Gastroesophageal sphincter (tissue), 3 donors: ENCODE data around the gene NAGPA.

Experiments
- CTCF ChIP-seq, 4 experiments: fragments of 200-600 bp in 2 of 4; fragments of 450-650 bp in 2 of 4; sonication (generic) in 1 of 4; IDR thresholded peaks; one replicate each; pipeline ENCODE4 v1.5.1; 2017 to 2019; ENCODE audit warnings: antibody characterized with exemption in 4 of 4, mild to moderate bottlenecking in 2 of 4, moderate library complexity in 2 of 4
- EP300 ChIP-seq: sonication (generic); formaldehyde crosslinking; IDR thresholded peaks from one replicate; pipeline ENCODE4 v1.6.1; 2017; ENCODE audit warnings: antibody characterized with exemption, mild to moderate bottlenecking

GRCh38 chr16:5019775-5020174 is 14.0 kb downstream of the NAGPA start:
- no peak for TF ChIP-seq CTCF (IDR thresholded peaks at IDR 0.05)
- TF ChIP-seq EP300, result no peak
